ENCODE results near the gene TRIM24.

The TRIM24 gene

DNA sequence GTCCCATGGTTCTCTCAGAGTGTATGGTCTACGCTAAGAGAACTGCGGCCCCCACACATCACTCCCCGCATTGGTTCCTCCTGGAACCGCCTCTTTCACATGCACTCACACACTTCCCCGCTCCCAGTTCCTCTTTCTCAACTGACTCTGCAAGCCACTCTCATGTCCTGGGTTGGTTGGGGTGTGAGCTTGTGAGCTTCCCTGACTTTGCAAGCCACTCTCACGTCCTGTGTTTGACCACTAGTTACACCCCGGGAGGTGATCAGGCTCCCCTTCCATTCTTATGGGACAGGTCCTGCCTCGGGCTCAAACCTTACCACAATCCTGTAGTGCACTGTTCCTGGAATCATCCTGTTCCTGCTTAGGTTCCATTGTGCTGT, 105.0 kb downstream of the TRIM24 start:
- H4K20me1 ChIP-seq (ENCODE audit: insufficient read depth, low read length, poor library complexity, severe bottlenecking), result no peaks in the 10 kb centered on the region
- TF ChIP-seq, protein P1, sequence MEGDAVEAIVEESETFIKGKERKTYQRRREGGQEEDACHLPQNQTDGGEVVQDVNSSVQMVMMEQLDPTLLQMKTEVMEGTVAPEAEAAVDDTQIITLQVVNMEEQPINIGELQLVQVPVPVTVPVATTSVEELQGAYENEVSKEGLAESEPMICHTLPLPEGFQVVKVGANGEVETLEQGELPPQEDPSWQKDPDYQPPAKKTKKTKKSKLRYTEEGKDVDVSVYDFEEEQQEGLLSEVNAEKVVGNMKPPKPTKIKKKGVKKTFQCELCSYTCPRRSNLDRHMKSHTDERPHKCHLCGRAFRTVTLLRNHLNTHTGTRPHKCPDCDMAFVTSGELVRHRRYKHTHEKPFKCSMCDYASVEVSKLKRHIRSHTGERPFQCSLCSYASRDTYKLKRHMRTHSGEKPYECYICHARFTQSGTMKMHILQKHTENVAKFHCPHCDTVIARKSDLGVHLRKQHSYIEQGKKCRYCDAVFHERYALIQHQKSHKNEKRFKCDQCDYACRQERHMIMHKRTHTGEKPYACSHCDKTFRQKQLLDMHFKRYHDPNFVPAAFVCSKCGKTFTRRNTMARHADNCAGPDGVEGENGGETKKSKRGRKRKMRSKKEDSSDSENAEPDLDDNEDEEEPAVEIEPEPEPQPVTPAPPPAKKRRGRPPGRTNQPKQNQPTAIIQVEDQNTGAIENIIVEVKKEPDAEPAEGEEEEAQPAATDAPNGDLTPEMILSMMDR (conservative IDR thresholded peaks at IDR 0.05; ENCODE audit: low read length), result no peak
- TF ChIP-seq EZH2phosphoT487 (IDR thresholded peaks at IDR 0.05; ENCODE audit: borderline replicate concordance), result no peak
- H3K4me1 ChIP-seq (ENCODE audit: insufficient read depth, low read length, poor library complexity, severe bottlenecking), result no peaks in the 10 kb centered on the region
- no peaks in the 10 kb centered on the region for H3K9me2 ChIP-seq (replicated peaks; ENCODE audit: low read depth, low read length)
- no peak overlapping the region for H3K9ac ChIP-seq (ENCODE audit: low read depth, low read length, poor library complexity, severe bottlenecking)
- no peak overlapping the region for H3K4me2 ChIP-seq (ENCODE audit: low read depth, low read length, poor library complexity, severe bottlenecking)
- no peaks in the 10 kb centered on the region for H3K27me3 ChIP-seq (ENCODE audit: insufficient read depth, low read length, poor library complexity, severe bottlenecking)
- H3K4me3 ChIP-seq (ENCODE audit: low read length, poor library complexity, severe bottlenecking), result no peak overlapping the region
- H2AFZ ChIP-seq (ENCODE audit: low read length), result no peak overlapping the region
- H3F3A ChIP-seq (ENCODE audit: low read depth), result no peaks in the 10 kb centered on the region
- peaks cover 29% of the 10 kb centered on the region; the same call in 1 of the 2 replicates for H3K9me3 ChIP-seq (ENCODE audit: insufficient read depth, low read depth, low read length)
- H3K79me2 ChIP-seq (ENCODE audit: insufficient read depth, low read length), result no peaks in the 10 kb centered on the region
- H3K36me3 ChIP-seq (ENCODE audit: insufficient read depth, low read length), result peaks cover 94% of the 10 kb centered on the region

DNA sequence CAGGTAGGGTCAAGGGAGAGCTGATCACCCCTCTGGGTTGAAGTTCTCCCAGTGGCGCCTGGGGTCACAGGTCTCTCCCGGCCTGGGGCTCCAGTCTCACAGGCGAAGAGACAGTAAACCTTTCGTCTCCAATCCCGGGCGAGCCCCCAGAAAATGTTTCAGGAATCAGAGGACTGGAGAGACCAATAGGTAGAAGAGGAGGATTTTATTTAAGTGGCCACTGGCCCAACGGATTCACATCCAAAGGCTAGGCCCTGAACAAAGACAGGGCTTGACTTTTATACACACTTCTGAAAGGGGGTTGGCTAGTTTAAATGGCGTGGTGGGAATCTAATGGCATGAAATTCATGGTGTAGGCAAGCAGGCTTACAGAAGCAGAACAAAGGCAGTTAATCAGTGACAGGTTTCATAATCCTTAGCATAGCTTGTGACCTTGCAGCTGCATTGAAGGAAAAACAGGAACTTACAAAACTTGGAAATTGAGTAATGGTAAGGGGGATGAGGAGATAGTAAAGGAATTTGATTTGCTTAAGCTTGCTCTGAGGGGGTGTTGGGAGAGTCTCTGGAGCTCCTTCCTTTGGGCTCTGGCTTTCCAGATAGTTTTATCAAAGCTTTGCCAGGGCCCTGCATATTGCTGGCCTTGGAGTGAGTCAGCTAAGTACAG, 105.5 kb downstream of the TRIM24 start:
- H3K4me2 ChIP-seq (ENCODE audit: low read depth, low read length, poor library complexity, severe bottlenecking), result no peak overlapping the region
- H3K9me2 ChIP-seq (replicated peaks; ENCODE audit: low read depth, low read length), result no peaks in the 10 kb centered on the region
- peaks cover 94% of the 10 kb centered on the region for H3K36me3 ChIP-seq (ENCODE audit: insufficient read depth, low read length)
- no peak for TF ChIP-seq EZH2phosphoT487 (IDR thresholded peaks at IDR 0.05; ENCODE audit: borderline replicate concordance)
- TF ChIP-seq, protein P1 (conservative IDR thresholded peaks at IDR 0.05; ENCODE audit: low read length), result no peak
- H3K4me1 ChIP-seq (ENCODE audit: insufficient read depth, low read length, poor library complexity, severe bottlenecking), result no peaks in the 10 kb centered on the region
- H3K27me3 ChIP-seq (ENCODE audit: insufficient read depth, low read length, poor library complexity, severe bottlenecking), result no peaks in the 10 kb centered on the region
- no peaks in the 10 kb centered on the region for H4K20me1 ChIP-seq (ENCODE audit: insufficient read depth, low read length, poor library complexity, severe bottlenecking)
- H3K9me3 ChIP-seq (ENCODE audit: insufficient read depth, low read depth, low read length), result peaks cover 29% of the 10 kb centered on the region; the same call in 1 of the 2 replicates
- H3K79me2 ChIP-seq (ENCODE audit: insufficient read depth, low read length), result no peaks in the 10 kb centered on the region
- H3K9ac ChIP-seq (ENCODE audit: low read depth, low read length, poor library complexity, severe bottlenecking), result no peak overlapping the region
- no peak overlapping the region for H2AFZ ChIP-seq (ENCODE audit: low read length)
- no peaks in the 10 kb centered on the region for H3F3A ChIP-seq (ENCODE audit: low read depth)
- no peak overlapping the region for H3K4me3 ChIP-seq (ENCODE audit: low read length, poor library complexity, severe bottlenecking)

DNA sequence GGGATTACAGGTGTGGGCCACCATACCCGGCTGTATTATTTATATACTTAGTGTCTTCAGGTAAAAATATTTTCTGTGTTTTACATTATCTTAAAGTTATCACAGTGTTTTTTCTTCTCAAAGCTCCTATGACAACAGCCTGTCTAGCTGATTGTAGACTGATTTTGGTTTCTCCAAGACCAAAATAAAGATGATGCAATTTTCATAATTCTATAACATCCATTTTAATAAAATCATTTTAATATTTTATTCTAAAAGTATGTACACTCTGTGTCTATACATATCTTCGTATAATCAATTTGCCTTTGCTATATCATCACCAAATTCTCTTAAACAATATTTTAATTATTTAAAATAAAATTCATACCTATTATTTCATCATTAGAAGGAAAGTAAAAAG, 108.6 kb downstream of the TRIM24 start:
- peaks cover 24% of the 10 kb centered on the region; the same call in 1 of the 2 replicates for H3K9me3 ChIP-seq (ENCODE audit: insufficient read depth, low read depth, low read length)
- no peak overlapping the region for H3K4me3 ChIP-seq (ENCODE audit: low read length, poor library complexity, severe bottlenecking)
- H2AFZ ChIP-seq (ENCODE audit: low read length), result no peak overlapping the region
- TF ChIP-seq, protein P1 (conservative IDR thresholded peaks at IDR 0.05; ENCODE audit: low read length), result no peak
- TF ChIP-seq EZH2phosphoT487 (IDR thresholded peaks at IDR 0.05; ENCODE audit: borderline replicate concordance), result no peak
- no peaks in the 10 kb centered on the region for H4K20me1 ChIP-seq (ENCODE audit: insufficient read depth, low read length, poor library complexity, severe bottlenecking)
- H3K9ac ChIP-seq (ENCODE audit: low read depth, low read length, poor library complexity, severe bottlenecking), result no peak overlapping the region
- no peaks in the 10 kb centered on the region for H3F3A ChIP-seq (ENCODE audit: low read depth)
- H3K4me1 ChIP-seq (ENCODE audit: insufficient read depth, low read length, poor library complexity, severe bottlenecking), result no peaks in the 10 kb centered on the region
- no peak overlapping the region for H3K4me2 ChIP-seq (ENCODE audit: low read depth, low read length, poor library complexity, severe bottlenecking)
- H3K27me3 ChIP-seq (ENCODE audit: insufficient read depth, low read length, poor library complexity, severe bottlenecking), result no peaks in the 10 kb centered on the region
- peaks cover 94% of the 10 kb centered on the region for H3K36me3 ChIP-seq (ENCODE audit: insufficient read depth, low read length)
- H3K9me2 ChIP-seq (replicated peaks; ENCODE audit: low read depth, low read length), result no peaks in the 10 kb centered on the region
- H3K79me2 ChIP-seq (ENCODE audit: insufficient read depth, low read length), result no peaks in the 10 kb centered on the region
